Naive thymus-derived CD8-positive, alpha-beta T cell (primary cell): ENCODE data around the gene OR10K1. TPM values are rescaled to one million over a fixed set of nuclear protein-coding genes. Genes with fewer than 3 reads are reported as not detected.
"Not testable (repeated sequence)": the region's sequence is repeated elsewhere in the genome, so short reads cannot be mapped to it uniquely, and the experiment has no call there.

Experiments
- ATAC-seq, 2 donors: fragments of 150-1000 bp; cut with Tn5 transposase in 1 of 2; sonication (Bioruptor Pico), chemical (Tn5 transposase) in 1 of 2; 1 replicate in 1 of 2; 2 replicates in 1 of 2; pipeline ENCODE4 v1.10.0; 2021; ENCODE audit warnings: mild to moderate bottlenecking in 2 of 2, moderate library complexity in 2 of 2
- POLR2A ChIA-PET: fragments of 350-600 bp; sonication (Branson Sonifier 250); formaldehyde crosslinking; loops from one replicate; lab custom pipeline; 2021; ENCODE audit warnings: antibody characterized with exemption; lab: Charles Lee
- DNase-seq, 10 donors: peaks; one replicate each; pipeline versions ENCODE4 v3.0.0 to v3.0.0-alpha.2; 2020 to 2022
- H3K27ac Mint-ChIP-seq, 10 donors: one replicate each; pipeline ENCODE4 v1.8.0; 2020 to 2022; ENCODE audit warnings: mild to moderate bottlenecking in 10 of 10, mixed read lengths in 10 of 10, moderate library complexity in 4 of 10, inconsistent platforms in 1 of 10
- H3K27me3 Mint-ChIP-seq, 5 donors: one replicate each; pipeline ENCODE4 v1.8.0; 2021 to 2022; ENCODE audit warnings: mixed read lengths in 5 of 5
- H3K36me3 Mint-ChIP-seq, 3 donors: one replicate each; pipeline ENCODE4 v1.8.0; 2020 to 2022; ENCODE audit warnings: mixed read lengths in 3 of 3, mild to moderate bottlenecking in 2 of 3, inconsistent platforms in 1 of 3
- H3K4me1 Mint-ChIP-seq, 4 donors: one replicate each; pipeline ENCODE4 v1.8.0; 2021 to 2022; ENCODE audit warnings: mixed read lengths in 4 of 4
- H3K4me3 Mint-ChIP-seq, 10 donors: one replicate each; pipeline ENCODE4 v1.8.0; 2020 to 2022; ENCODE audit warnings: mild to moderate bottlenecking in 10 of 10, mixed read lengths in 10 of 10, moderate library complexity in 6 of 10, inconsistent platforms in 1 of 10
- H3K9me3 Mint-ChIP-seq, 9 donors: one replicate each; pipeline ENCODE4 v1.8.0; 2020 to 2022; ENCODE audit warnings: mixed read lengths in 9 of 9, mild to moderate bottlenecking in 3 of 9, inconsistent platforms in 1 of 9, moderate library complexity in 1 of 9
- polyA plus RNA-seq, 3 donors: library from polyadenylated mRNA; unstranded; fragments of 300-500 nt; fragmentation: Illumina TruSeq; gene quantifications; one replicate each; pipeline ENCODE4 v1.2.3, GENCODE V29; 2021
- total RNA-seq, 8 experiments: library from RNA in 2 of 8; stranded (reverse) in 2 of 8; gene quantifications; one replicate each; pipeline ENCODE4 v1.2.3 and lab custom pipeline; 2021 to 2026

OR10K1 gene, protein sequence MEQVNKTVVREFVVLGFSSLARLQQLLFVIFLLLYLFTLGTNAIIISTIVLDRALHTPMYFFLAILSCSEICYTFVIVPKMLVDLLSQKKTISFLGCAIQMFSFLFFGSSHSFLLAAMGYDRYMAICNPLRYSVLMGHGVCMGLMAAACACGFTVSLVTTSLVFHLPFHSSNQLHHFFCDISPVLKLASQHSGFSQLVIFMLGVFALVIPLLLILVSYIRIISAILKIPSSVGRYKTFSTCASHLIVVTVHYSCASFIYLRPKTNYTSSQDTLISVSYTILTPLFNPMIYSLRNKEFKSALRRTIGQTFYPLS
- total RNA-seq (not detected), polyA plus RNA-seq (not detected), total RNA-seq (lab: John Stamatoyannopoulos, UW) (0 reads per million in 6 experiments)

DNA sequence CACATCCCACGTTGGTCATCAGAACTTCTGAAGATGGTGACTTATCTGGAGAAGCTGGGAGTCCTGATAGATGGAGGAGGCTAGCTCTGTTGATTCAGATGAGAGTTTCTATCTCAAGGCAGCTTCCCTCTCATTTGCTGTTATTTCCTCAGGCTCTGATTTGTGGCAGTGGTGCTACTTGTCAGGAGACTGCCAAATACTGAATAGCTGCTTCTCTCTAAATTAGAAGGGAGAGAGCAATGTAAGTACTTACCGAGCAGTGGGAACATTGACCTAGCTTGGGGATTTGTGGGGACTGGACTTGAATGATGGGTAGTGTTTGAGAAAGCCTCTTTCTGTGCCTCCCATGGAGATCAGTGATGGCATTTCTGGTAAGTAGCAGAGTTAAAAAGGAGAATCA is at the start of gene OR10K1:
TSS of gene OR10K1 (plus strand) at position 301 of the 400 bp plus-strand sequence. CDS start 3,728 bp downstream, outside the sequence.
- Mint-ChIP-seq H3K9me3 (peaks cover 0 to 3% (median 0%) of the 10 kb centered on the region in 9 donors), H3K4me1 (no peaks in the 10 kb centered on the region), H3K36me3 (no peaks in the 10 kb centered on the region), H3K27me3 (peaks cover 0 to 19% (median 10%) of the 10 kb centered on the region in 5 donors), H3K27ac (no peak within 1 kb of the TSS), H3K4me3 (no peak within 1 kb of the TSS)
- POLR2A ChIA-PET, result no interaction called here
- ATAC-seq, result no peak
- DNase-seq, result no peak

- no peaks in the 10 kb centered on the region for H3K9me3 Mint-ChIP-seq
- ATAC-seq (no peak), DNase-seq (no peak)
- H3K36me3 Mint-ChIP-seq, result no peaks in the 10 kb centered on the region
- H3K27ac Mint-ChIP-seq, result no peak overlapping the region
- no peak overlapping the region for H3K4me3 Mint-ChIP-seq
- H3K27me3 Mint-ChIP-seq, result peaks cover 0 to 10% (median 7%) of the 10 kb centered on the region in 5 donors
- no peaks in the 10 kb centered on the region for H3K4me1 Mint-ChIP-seq
- POLR2A ChIA-PET, result no interaction called here
These were observed 46.8 kb upstream of the OR10K1 start for GRCh38 chr1:158414651-158415345.

- Mint-ChIP-seq H3K27ac (no peak overlapping the region), H3K4me3 (no peak overlapping the region), H3K36me3 (no peaks in the 10 kb centered on the region), H3K27me3 (peaks cover 0 to 17% (median 10%) of the 10 kb centered on the region in 5 donors), H3K4me1 (no peaks in the 10 kb centered on the region), H3K9me3 (no peaks in the 10 kb centered on the region)
- ATAC-seq, result no peak
- POLR2A ChIA-PET, result no interaction called here
- no peak for DNase-seq
These were observed 44.0 kb upstream of the OR10K1 start for GRCh38 chr1:158417586-158417985.

DNA sequence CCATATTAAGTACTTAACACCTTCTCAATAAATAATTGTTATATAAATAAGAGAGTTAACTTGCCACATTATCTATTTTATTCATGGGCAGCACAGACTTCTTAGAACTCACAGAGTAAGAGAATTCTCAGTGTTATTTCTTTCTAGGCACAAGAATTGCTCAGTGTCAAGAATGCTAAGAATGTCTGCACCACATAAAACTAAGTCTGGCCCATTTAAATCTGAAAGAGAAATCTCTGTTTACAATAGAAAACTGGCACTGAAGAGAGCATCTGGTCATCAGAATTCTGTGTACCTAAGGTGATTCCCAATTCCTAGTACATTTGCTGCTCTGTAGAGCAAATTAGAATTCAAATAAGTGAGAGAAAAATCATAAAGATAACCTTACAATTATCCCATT is 39.4 kb upstream of the OR10K1 start:
- Mint-ChIP-seq H3K27ac (no peak overlapping the region), H3K9me3 (no peaks in the 10 kb centered on the region), H3K4me1 (no peaks in the 10 kb centered on the region), H3K36me3 (no peaks in the 10 kb centered on the region), H3K4me3 (no peak overlapping the region), H3K27me3 (peaks cover 0 to 8% (median 5%) of the 10 kb centered on the region in 5 donors)
- POLR2A ChIA-PET, result no interaction called here
- ATAC-seq, result no peak
- DNase-seq, result no peak

DNA sequence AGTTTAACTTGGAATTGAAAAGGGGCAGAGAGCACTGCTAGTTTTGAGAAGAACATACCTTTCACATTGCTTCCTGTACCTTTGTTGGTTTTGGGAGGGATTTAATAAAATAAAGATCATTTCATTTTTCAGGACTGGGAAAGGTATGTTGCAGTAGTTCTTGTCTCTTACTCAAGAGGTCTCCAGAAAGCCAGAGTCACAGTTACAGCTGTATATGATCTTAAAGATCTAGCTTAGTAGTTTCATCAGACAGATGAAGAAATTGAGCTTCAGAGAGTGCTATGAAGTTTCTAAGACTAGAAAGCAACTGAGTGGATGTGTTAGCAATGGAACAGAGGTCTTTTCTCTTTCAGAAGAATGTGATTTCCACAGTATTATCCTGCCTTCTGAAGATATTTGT is 36.6 kb upstream of the OR10K1 start:
- no peak for DNase-seq
- H3K27ac Mint-ChIP-seq, result no peak overlapping the region
- no peak overlapping the region for H3K4me3 Mint-ChIP-seq
- H3K36me3 Mint-ChIP-seq, result peaks cover 0 to 12% (median 0%) of the 10 kb centered on the region in 3 donors
- H3K9me3 Mint-ChIP-seq, result peaks cover 0 to 22% (median 14%) of the 10 kb centered on the region in 9 donors
- ATAC-seq, result no peak
- POLR2A ChIA-PET, result no interaction called here
- H3K27me3 Mint-ChIP-seq, result peaks cover 0 to 21% (median 11%) of the 10 kb centered on the region in 5 donors
- no peaks in the 10 kb centered on the region for H3K4me1 Mint-ChIP-seq

- ATAC-seq (no peak), DNase-seq (no peak)
- POLR2A ChIA-PET, result no interaction called here
- Mint-ChIP-seq H3K36me3 (peaks cover 0 to 13% (median 0%) of the 10 kb centered on the region in 3 donors), H3K4me1 (no peaks in the 10 kb centered on the region), H3K27me3 (peaks cover 2 to 22% (median 14%) of the 10 kb centered on the region in 5 donors), H3K4me3 (no peak within 1 kb of the TSS), H3K27ac (no peak within 1 kb of the TSS), H3K9me3 (peaks cover 0 to 27% (median 18%) of the 10 kb centered on the region in 9 donors)
These were observed 35.5 kb upstream of the OR10K1 start, which contains the start of gene OR10K2 for GRCh38 chr1:158426137-158426536. OR10K2 (minus strand) TSS chr1:158426237; CDS start chr1:158420866, 5,371 bp downstream.

- ATAC-seq, DNase-seq, H3K27ac Mint-ChIP-seq, POLR2A ChIA-PET, H3K4me3 Mint-ChIP-seq, H3K4me1 Mint-ChIP-seq: not testable (repeated sequence)
- Mint-ChIP-seq H3K9me3 (peaks cover 0 to 49% (median 23%) of the 10 kb centered on the region in 9 donors), H3K27me3 (peaks cover 17 to 45% (median 27%) of the 10 kb centered on the region in 5 donors), H3K36me3 (peaks cover 0 to 28% (median 2%) of the 10 kb centered on the region in 3 donors)
These were observed 31.5 kb upstream of the OR10K1 start for GRCh38 chr1:158430163-158430562.

DNA sequence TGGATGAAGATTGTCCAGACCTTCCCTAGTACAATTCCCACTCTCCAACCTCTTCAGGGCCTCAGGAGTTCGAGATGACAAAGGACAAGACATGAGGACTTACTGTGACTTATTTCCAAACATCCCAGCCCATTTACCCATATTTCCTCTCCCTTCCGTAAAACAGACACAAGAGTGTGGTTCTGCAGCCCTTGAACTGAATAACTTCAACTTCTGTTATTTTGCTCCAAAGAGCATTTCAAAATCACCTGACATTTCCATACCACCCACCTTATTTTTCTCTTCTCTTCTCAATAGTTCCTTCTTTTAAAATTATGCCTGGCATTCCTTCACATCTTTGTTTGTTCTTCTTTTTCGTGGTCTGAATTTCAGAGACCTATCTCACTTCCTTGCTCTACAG is 26.9 kb upstream of the OR10K1 start:
- no peak overlapping the region for H3K4me3 Mint-ChIP-seq
- peaks cover 10 to 36% (median 24%) of the 10 kb centered on the region in 5 donors for H3K27me3 Mint-ChIP-seq
- H3K27ac Mint-ChIP-seq, result peak overlapping the region in 1 of 10 donors; percentile 26
- DNase-seq (no peak), ATAC-seq (no peak)
- POLR2A ChIA-PET, result no interaction called here
- H3K9me3 Mint-ChIP-seq, result peaks cover 0 to 27% (median 12%) of the 10 kb centered on the region in 9 donors
- H3K36me3 Mint-ChIP-seq, result peaks cover 0 to 19% (median 2%) of the 10 kb centered on the region in 3 donors
- no peaks in the 10 kb centered on the region for H3K4me1 Mint-ChIP-seq

- Mint-ChIP-seq H3K36me3 (no peaks in the 10 kb centered on the region), H3K4me1 (no peaks in the 10 kb centered on the region), H3K27ac (no peak overlapping the region), H3K27me3 (peaks cover 0 to 25% (median 15%) of the 10 kb centered on the region in 5 donors), H3K9me3 (no peaks in the 10 kb centered on the region), H3K4me3 (no peak overlapping the region)
- DNase-seq (no peak), ATAC-seq (no peak)
- POLR2A ChIA-PET, result no interaction called here
These were observed 16.3 kb upstream of the OR10K1 start for GRCh38 chr1:158445376-158445775.

- H3K27ac Mint-ChIP-seq, result no peak overlapping the region
- H3K4me3 Mint-ChIP-seq, result no peak overlapping the region
- H3K27me3 Mint-ChIP-seq, result peaks cover 4 to 32% (median 19%) of the 10 kb centered on the region in 5 donors
- peaks cover 0 to 8% (median 2%) of the 10 kb centered on the region in 3 donors for H3K36me3 Mint-ChIP-seq
- DNase-seq (no peak), ATAC-seq (no peak)
- H3K4me1 Mint-ChIP-seq, result no peaks in the 10 kb centered on the region
- H3K9me3 Mint-ChIP-seq, result peaks cover 0 to 14% (median 8%) of the 10 kb centered on the region in 9 donors
- POLR2A ChIA-PET, result no interaction called here
These were observed 7.1 kb upstream of the OR10K1 start for GRCh38 chr1:158454537-158454936.

DNA sequence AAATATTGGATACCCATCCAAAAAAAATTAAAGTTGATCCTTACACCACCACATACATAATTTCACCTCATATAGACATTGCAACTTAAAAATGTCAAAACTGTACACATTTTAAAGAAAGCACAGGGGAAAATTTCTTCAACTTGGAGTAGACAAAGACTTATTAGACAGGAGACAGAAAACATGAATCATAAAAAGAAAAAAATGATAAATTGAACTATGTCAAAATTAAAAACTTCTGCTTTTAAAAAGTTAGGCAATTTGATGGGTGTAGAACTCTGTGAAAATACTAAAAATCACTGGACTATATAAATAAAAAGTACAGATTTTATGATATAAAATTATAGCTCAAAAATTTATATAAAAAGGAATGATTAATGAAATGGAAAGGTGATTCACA is 4.4 kb upstream of the OR10K1 start:
- Mint-ChIP-seq H3K27ac (no peak overlapping the region), H3K4me3 (no peak overlapping the region), H3K27me3 (peaks cover 4 to 26% (median 13%) of the 10 kb centered on the region in 5 donors), H3K4me1 (no peaks in the 10 kb centered on the region), H3K36me3 (no peaks in the 10 kb centered on the region), H3K9me3 (peaks cover 0 to 4% (median 0%) of the 10 kb centered on the region in 9 donors)
- POLR2A ChIA-PET, result no interaction called here
- ATAC-seq, result no peak
- no peak for DNase-seq

GRCh38 chr1:158458263-158458662 is 3.4 kb upstream of the OR10K1 start:
- Mint-ChIP-seq H3K9me3 (peaks cover 0 to 3% (median 0%) of the 10 kb centered on the region in 9 donors), H3K27ac (no peak overlapping the region), H3K27me3 (peaks cover 6 to 27% (median 15%) of the 10 kb centered on the region in 5 donors), H3K4me1 (no peaks in the 10 kb centered on the region), H3K4me3 (no peak overlapping the region), H3K36me3 (no peaks in the 10 kb centered on the region)
- no peak for ATAC-seq
- no peak for DNase-seq
- POLR2A ChIA-PET, result no interaction called here

GRCh38 chr1:158471920-158472319 is 10.3 kb downstream of the OR10K1 start, which contains the start of gene OR10R2:
OR10R2 (plus strand) TSS chr1:158472220; CDS start chr1:158472326, 106 bp downstream.
- H3K27ac Mint-ChIP-seq, result no peak within 1 kb of the TSS
- H3K27me3 Mint-ChIP-seq, result peaks cover 7 to 21% (median 13%) of the 10 kb centered on the region in 5 donors
- DNase-seq, result no peak
- H3K36me3 Mint-ChIP-seq, result no peaks in the 10 kb centered on the region
- H3K4me1 Mint-ChIP-seq, result no peaks in the 10 kb centered on the region
- POLR2A ChIA-PET, result no interaction called here
- H3K9me3 Mint-ChIP-seq, result peaks cover 0 to 1% (median 0%) of the 10 kb centered on the region in 9 donors
- H3K4me3 Mint-ChIP-seq, result no peak within 1 kb of the TSS
- no peak for ATAC-seq
